SK-N-SH (cell line): ENCODE data around the gene LMAN2.

Experiments
- CTCF ChIP-seq: fragments of 200-600 bp; sonication (generic); IDR thresholded peaks from 2 replicates; pipeline ENCODE4 v1.6.1; 2017; ENCODE audit warnings: antibody characterized with exemption, mild to moderate bottlenecking, moderate library complexity
- FOSL2 ChIP-seq: IDR thresholded peaks from 2 replicates; pipeline ENCODE4 v1.4.0; 2012; ENCODE audit warnings: low read depth, mild to moderate bottlenecking, moderate library complexity, borderline replicate concordance
- GABPA ChIP-seq: IDR thresholded peaks from 2 replicates; pipeline ENCODE4 v1.4.0; 2012; ENCODE audit warnings: low read depth, mild to moderate bottlenecking
- REST ChIP-seq: IDR thresholded peaks from 2 replicates; pipeline ENCODE4 v1.6.1; 2012; ENCODE audit warnings: mild to moderate bottlenecking, low read depth, low read length, moderate library complexity
- RFX5 ChIP-seq: IDR thresholded peaks from 2 replicates; pipeline ENCODE4 v1.6.1; 2012; ENCODE audit warnings: mild to moderate bottlenecking, improper control_type of control experiment, low read length
- SMC3 ChIP-seq: IDR thresholded peaks from 2 replicates; pipeline ENCODE4 v1.6.1; 2012; ENCODE audit warnings: low read depth, low read length, improper control_type of control experiment
- TAF1 ChIP-seq: IDR thresholded peaks from 2 replicates; pipeline ENCODE4 v1.6.1; 2012; ENCODE audit warnings: low read depth, mild to moderate bottlenecking, low read length, moderate library complexity, borderline replicate concordance
- USF1 ChIP-seq: IDR thresholded peaks from 2 replicates; pipeline ENCODE4 v1.4.0; 2012; ENCODE audit warnings: low read depth, borderline replicate concordance
- YY1 ChIP-seq: IDR thresholded peaks from 2 replicates; pipeline ENCODE4 v1.4.0; 2012; ENCODE audit warnings: low read depth, mild to moderate bottlenecking

- TF ChIP-seq FOSL2 (no peak), CTCF (peak; percentile 70), RFX5 (no peak), REST (no peak), YY1 (no peak), GABPA (no peak), TAF1 (no peak), SMC3 (no peak), USF1 (no peak)
These were observed 17.6 kb upstream of the LMAN2 start for GRCh38 chr5:177368869-177369644.
